Retinal pigment epithelial cell (primary cell): ENCODE measurements around the gene SULT2B1.
A peak's percentile ranks its signal among the peaks of the same experiment; 100 is the strongest.

Experiments
- DNase-seq: peaks from one replicate; pipeline ENCODE4 v3.0.0-alpha.2; 2010; ENCODE audit warnings: low read depth
- H3K4me3 ChIP-seq: 2 replicates; pipeline ENCODE4 v1.5.1; 2011; ENCODE audit warnings: mild to moderate bottlenecking, low read length, control low read depth, moderate library complexity
- TF ChIP-seq, protein P1 (sequence below): conservative IDR thresholded peaks from 2 replicates; pipeline ENCODE4 v1.5.1; 2011; ENCODE audit warnings: low read depth, low read length, control low read depth, inconsistent platforms

Gene SULT2B1

DNA sequence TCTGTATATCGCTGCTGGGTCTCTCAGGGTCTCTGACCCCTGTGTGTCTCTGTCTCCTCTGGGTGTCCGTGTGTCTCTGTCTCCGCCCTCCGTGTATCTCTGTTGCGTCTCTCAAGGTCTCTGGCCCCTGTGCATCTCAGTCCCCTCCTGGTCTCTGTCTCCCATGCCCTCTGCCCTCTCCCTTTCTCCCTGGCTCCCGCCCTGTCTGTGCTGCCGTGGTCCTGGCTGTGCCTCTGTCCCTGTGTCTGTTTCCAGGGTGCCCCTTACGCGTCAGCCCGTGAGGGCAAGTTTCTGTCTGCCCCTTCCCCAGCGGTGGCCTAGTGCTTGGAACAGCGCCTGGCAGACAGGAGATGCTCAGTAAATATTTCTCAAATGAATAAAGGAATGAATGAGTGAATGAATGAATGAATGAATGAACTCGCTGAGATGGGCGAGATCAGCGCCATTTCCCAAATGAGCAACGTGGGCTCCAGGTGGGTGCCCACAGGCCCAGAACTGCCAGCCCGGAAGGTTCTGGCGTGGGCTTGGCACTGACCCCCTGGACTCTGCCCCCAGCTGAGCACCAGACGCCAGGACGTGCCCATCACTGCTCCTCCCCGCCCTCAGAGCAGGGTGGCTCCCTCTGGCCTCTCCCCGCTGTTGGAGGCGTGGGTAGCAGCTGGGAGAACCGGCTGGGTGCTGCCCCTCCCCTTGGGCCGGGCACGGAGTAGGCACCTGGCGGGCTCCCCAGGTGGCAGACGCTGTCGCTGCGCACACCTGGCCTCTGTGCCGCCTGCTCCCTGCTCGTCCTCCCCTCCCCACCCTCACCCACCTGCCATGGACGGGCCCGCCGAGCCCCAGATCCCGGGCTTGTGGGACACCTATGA lies at the start of gene SULT2B1:
TSS of gene SULT2B1 (plus strand) at position 736 of the 866 bp plus-strand sequence. CDS start at position 817, 81 bp downstream.
- H3K4me3 ChIP-seq: no peak within 1 kb of the TSS
- no peak for DNase-seq

DNA sequence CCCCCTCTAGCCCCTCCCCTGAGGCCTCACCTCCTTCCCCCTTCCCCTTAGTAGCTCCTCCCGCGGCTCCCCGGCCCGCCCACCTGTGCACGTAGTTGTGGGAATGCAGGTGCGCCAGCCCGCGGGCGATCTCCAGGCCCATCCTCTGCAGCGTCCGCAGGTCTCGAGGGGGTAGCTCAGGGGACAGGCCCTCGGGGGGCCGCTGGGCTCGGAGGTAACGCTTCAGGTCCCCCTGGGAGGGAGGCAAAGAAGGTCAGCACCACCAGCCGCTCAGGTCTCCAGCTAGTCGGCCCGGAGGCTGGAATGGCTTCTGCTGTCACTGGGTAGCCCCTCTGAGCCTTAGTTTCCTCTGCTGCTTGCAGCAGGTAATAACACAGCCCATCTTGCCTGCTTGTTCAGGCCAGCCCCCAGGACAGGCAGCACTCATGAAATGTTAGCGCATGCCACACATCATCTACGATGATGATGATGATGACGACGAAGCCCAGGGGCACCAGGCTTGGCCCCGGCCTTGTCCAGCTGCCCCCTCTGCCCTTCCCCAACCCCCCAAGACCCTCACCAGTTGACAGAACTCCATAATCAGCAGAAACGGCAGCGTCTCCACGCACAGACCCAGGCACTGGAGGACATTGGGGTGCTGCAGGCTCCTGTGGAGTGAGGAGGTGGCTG lies 49.5 kb upstream of the SULT2B1 start:
- peak overlapping the region; percentile 20 for H3K4me3 ChIP-seq
- TF ChIP-seq, protein P1, sequence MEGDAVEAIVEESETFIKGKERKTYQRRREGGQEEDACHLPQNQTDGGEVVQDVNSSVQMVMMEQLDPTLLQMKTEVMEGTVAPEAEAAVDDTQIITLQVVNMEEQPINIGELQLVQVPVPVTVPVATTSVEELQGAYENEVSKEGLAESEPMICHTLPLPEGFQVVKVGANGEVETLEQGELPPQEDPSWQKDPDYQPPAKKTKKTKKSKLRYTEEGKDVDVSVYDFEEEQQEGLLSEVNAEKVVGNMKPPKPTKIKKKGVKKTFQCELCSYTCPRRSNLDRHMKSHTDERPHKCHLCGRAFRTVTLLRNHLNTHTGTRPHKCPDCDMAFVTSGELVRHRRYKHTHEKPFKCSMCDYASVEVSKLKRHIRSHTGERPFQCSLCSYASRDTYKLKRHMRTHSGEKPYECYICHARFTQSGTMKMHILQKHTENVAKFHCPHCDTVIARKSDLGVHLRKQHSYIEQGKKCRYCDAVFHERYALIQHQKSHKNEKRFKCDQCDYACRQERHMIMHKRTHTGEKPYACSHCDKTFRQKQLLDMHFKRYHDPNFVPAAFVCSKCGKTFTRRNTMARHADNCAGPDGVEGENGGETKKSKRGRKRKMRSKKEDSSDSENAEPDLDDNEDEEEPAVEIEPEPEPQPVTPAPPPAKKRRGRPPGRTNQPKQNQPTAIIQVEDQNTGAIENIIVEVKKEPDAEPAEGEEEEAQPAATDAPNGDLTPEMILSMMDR: no peak
- no peak for DNase-seq

More for the DNA sequence above, at the start of gene SULT2B1:
- TF ChIP-seq, protein P1: no peak

DNA sequence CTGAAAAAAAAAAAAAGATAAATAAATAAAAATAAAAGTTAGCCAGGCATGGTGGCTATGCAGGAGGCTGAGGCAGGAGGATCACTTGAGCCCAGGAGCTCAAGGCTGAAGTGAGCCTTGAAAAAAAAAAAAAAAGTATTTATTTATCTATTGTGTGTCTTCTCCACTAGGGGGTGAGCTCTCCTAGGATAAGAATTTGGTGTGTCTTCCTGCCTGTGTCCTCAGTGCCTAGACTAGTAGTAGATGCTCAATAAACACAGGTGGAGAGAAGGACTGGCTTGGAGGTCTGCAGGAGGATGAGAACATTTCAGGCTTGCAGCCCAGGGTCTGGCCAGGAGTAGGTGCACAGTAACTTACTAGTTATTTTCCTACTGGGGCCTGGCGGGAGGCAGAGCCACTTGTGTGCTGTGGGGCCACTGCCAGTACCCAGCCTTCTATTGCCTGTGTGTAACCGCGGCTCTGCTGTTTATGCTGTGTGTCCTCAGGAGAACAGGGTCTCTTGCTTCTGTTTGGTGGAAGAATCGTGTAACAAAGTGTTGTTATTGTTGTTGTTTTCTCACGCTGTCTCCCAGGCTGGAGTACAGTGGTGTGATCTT lies 45.7 kb upstream of the SULT2B1 start:
- no peak for DNase-seq
- H3K4me3 ChIP-seq: no peak overlapping the region
- TF ChIP-seq, protein P1: peak; percentile 48

DNA sequence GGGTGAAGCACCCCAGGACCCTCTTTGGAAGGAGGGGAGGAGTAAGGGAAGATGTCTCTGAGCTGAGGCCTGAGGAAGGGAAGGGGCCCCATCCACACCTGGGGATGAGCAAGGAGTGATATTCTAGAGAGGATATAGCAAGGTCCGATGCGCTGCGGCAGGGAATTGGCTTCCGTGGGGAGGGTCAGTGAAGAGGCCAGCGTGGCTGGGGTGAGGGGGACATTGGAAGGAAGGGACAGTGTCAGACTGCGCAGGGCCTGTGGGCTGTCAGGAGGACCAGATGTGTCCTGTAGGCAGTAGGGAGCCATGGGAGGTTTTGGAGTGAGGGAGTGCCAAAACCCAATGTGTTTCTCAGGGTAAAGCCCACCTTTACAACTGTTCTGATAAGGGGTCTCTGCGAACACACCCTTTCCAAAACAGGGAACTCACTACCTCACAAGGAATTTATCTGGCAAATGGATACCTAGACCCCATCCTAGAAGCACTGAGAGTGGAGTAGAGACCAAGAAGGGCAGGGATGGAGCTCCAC lies 44.0 kb upstream of the SULT2B1 start:
- H3K4me3 ChIP-seq: no peak overlapping the region
- TF ChIP-seq, protein P1: no peak
- DNase-seq: no peak

DNA sequence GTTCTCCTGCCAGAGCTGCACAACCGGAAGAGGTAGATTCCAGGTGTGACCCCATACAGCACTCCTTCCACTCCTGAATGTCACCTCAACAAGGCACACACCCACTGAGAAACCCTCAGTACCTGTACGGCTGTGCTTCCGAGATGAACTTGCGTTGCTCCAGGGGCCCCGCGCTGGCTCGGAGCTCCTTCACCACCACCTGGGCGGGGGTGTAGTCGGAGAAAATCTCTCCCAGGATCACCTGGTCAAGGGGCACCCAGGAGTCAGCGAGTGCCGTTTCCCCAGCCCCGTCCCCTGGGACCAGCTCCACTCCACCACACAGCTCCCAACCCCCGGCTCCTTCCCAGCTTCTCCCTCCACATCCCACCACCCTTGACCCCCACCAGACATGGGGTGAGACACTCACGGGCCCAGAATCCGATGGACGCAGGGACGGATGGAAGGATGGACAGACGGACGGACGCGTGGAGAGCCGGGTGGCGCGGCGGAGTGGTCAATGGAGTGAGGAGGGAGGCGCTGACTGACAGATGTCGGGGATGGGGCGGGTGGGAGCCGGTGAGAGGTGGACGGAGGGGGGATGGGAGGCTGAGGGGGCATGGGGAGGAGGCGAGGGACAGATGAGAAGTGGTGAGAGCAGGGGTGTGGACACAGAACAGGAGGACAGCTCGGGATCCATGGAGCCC lies 43.1 kb upstream of the SULT2B1 start:
- TF ChIP-seq, protein P1: no peak
- no peak for DNase-seq
- no peak overlapping the region for H3K4me3 ChIP-seq

DNA sequence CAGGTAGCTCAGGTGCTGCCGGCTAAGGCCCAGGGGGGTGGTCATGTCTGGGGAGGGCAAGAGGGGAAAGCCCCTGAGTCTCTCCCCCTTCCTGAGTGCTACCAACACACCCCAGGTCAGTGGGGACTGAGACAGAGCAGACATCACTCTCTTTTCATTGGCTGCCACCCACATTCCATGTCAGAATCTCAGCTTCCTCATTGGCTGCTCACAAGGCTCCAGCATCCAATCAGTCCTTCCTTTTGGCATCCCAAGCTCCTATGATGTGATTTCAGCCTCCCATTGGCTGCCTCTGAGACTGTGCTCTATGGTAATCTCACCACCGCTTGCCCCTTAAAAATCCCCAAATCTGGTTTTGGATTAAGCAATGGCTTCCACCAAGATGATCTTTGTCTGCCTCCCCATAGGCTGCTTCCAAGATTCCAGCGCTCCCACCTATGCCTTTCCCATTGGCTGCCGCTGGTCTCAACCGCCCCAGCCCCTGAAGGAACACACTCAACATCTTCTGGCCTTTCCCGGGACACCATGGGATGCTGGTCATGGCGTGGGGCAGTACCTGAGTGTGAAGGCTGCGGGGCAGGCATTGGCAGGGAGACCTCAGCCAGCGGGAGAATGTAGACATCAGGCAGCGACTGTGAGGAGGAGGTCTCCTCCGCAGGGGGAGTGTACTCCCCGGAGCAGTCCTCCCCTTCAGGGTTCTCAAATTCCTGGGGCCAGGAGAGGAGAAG lies 42.3 kb upstream of the SULT2B1 start:
- TF ChIP-seq, protein P1: no peak
- no peak for DNase-seq
- H3K4me3 ChIP-seq: no peak overlapping the region
